Nephron progenitor cell (in vitro differentiated cells): ENCODE results near the gene GCH1.
A peak's percentile ranks its signal among the peaks of the same experiment; 100 is the strongest.

ENCODE experiments used
- DNase-seq: peaks from one replicate; pipeline ENCODE4 v3.0.0; 2021
- H3K27ac Mint-ChIP-seq: 2 replicates; pipeline ENCODE4 v1.8.0; 2021; ENCODE audit warnings: mild to moderate bottlenecking, moderate library complexity, mixed read lengths
- H3K27me3 Mint-ChIP-seq: 2 replicates; pipeline ENCODE4 v1.8.0; 2021; ENCODE audit warnings: mild to moderate bottlenecking, low read depth, mixed read lengths; ENCODE audit not compliant: poor library complexity
- H3K36me3 Mint-ChIP-seq: 2 replicates; pipeline ENCODE4 v1.8.0; 2021; ENCODE audit warnings: low read depth, mixed read lengths
- H3K4me1 Mint-ChIP-seq: 2 replicates; pipeline ENCODE4 v1.8.0; 2021; ENCODE audit warnings: mixed read lengths
- H3K4me3 Mint-ChIP-seq: 2 replicates; pipeline ENCODE4 v1.8.0; 2021; ENCODE audit warnings: mild to moderate bottlenecking, moderate library complexity, mixed read lengths
- H3K9me3 Mint-ChIP-seq: 2 replicates; pipeline ENCODE4 v1.8.0; 2021; ENCODE audit warnings: mild to moderate bottlenecking, moderate library complexity, mixed read lengths
- TF ChIP-seq, protein P1 (sequence below): fragments of 200-600 bp; sonication (generic); IDR thresholded peaks from 2 replicates; pipeline ENCODE4 v1.5.0; 2021; ENCODE audit warnings: antibody characterized with exemption

The GCH1 gene

GRCh38 chr14:54807428-54807827 is 95.2 kb downstream of the GCH1 start:
- Mint-ChIP-seq H3K36me3 (no peaks in the 10 kb centered on the region), H3K27ac (no peak overlapping the region), H3K27me3 (peaks cover 35% of the 10 kb centered on the region), H3K9me3 (no peaks in the 10 kb centered on the region), H3K4me3 (no peak overlapping the region), H3K4me1 (peaks cover 28% of the 10 kb centered on the region)
- no peak for DNase-seq
- TF ChIP-seq, protein P1, sequence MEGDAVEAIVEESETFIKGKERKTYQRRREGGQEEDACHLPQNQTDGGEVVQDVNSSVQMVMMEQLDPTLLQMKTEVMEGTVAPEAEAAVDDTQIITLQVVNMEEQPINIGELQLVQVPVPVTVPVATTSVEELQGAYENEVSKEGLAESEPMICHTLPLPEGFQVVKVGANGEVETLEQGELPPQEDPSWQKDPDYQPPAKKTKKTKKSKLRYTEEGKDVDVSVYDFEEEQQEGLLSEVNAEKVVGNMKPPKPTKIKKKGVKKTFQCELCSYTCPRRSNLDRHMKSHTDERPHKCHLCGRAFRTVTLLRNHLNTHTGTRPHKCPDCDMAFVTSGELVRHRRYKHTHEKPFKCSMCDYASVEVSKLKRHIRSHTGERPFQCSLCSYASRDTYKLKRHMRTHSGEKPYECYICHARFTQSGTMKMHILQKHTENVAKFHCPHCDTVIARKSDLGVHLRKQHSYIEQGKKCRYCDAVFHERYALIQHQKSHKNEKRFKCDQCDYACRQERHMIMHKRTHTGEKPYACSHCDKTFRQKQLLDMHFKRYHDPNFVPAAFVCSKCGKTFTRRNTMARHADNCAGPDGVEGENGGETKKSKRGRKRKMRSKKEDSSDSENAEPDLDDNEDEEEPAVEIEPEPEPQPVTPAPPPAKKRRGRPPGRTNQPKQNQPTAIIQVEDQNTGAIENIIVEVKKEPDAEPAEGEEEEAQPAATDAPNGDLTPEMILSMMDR, result no peak

GRCh38 chr14:54806616-54807015 is 96.0 kb downstream of the GCH1 start:
- Mint-ChIP-seq H3K36me3 (no peaks in the 10 kb centered on the region), H3K27me3 (peaks cover 43% of the 10 kb centered on the region), H3K9me3 (no peaks in the 10 kb centered on the region), H3K27ac (no peak overlapping the region), H3K4me1 (peaks cover 28% of the 10 kb centered on the region), H3K4me3 (no peak overlapping the region)
- TF ChIP-seq, protein P1, result no peak
- DNase-seq, result no peak

GRCh38 chr14:54805445-54806322 is 96.9 kb downstream of the GCH1 start:
- H3K27me3 Mint-ChIP-seq, result peaks cover 45% of the 10 kb centered on the region
- no peaks in the 10 kb centered on the region for H3K36me3 Mint-ChIP-seq
- peaks cover 28% of the 10 kb centered on the region for H3K4me1 Mint-ChIP-seq
- DNase-seq, result peak; percentile 89
- TF ChIP-seq, protein P1, result peak; percentile 97
- H3K9me3 Mint-ChIP-seq, result peaks cover 4% of the 10 kb centered on the region
- peak overlapping the region; percentile 49 for H3K4me3 Mint-ChIP-seq
- H3K27ac Mint-ChIP-seq, result no peak overlapping the region

- TF ChIP-seq, protein P1, result no peak
- H3K4me1 Mint-ChIP-seq, result peaks cover 28% of the 10 kb centered on the region
- no peak overlapping the region for H3K27ac Mint-ChIP-seq
These were observed 97.6 kb downstream of the GCH1 start for GRCh38 chr14:54805070-54805444.

GRCh38 chr14:54804538-54805041 is 98.0 kb downstream of the GCH1 start:
- H3K4me1 Mint-ChIP-seq, result peaks cover 28% of the 10 kb centered on the region
- DNase-seq, result no peak
- H3K27me3 Mint-ChIP-seq, result peaks cover 45% of the 10 kb centered on the region
- H3K27ac Mint-ChIP-seq, result no peak overlapping the region
- TF ChIP-seq, protein P1, result no peak
- no peaks in the 10 kb centered on the region for H3K36me3 Mint-ChIP-seq
- no peak overlapping the region for H3K4me3 Mint-ChIP-seq
- H3K9me3 Mint-ChIP-seq, result peaks cover 10% of the 10 kb centered on the region

More at GRCh38 chr14:54805070-54805444, 97.6 kb downstream of the GCH1 start:
- Mint-ChIP-seq H3K9me3 (peaks cover 10% of the 10 kb centered on the region), H3K36me3 (no peaks in the 10 kb centered on the region), H3K4me3 (no peak overlapping the region), H3K27me3 (peaks cover 45% of the 10 kb centered on the region)
- no peak for DNase-seq
